ENCODE data around the gene UGT2A3. TPM values are rescaled to one million over a fixed set of nuclear protein-coding genes. Genes with fewer than 3 reads are reported as not detected.
A peak's percentile ranks its signal among the peaks of the same experiment; 100 is the strongest.

Gene UGT2A3
- total RNA-seq, 3 donors from 2014 or later, result under 0.01 TPM; not detected in 2

DNA sequence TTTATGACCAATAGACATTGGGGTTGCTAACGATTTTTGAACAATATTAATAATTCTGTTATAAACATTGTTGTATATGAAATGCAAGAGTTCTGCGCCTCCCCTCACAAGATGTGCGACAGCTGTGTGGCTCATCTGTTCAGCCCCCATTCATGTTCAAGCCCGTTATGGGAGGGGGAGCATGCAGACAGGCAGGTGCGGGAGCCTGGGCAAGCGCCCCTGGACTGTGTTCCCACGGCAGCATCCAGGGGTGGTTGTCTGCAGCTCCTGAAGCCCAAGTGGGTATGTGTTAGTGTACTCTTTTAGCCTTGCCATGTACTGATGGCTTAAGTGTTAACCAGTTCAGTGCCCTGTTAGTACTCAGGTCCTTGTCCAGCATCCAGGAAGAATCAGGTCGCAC lies 34.6 kb downstream of the UGT2A3 start:
- TF ChIP-seq POLR2AphosphoS5 (IDR thresholded peaks at IDR 0.05), result no peak
- TF ChIP-seq, protein P1, sequence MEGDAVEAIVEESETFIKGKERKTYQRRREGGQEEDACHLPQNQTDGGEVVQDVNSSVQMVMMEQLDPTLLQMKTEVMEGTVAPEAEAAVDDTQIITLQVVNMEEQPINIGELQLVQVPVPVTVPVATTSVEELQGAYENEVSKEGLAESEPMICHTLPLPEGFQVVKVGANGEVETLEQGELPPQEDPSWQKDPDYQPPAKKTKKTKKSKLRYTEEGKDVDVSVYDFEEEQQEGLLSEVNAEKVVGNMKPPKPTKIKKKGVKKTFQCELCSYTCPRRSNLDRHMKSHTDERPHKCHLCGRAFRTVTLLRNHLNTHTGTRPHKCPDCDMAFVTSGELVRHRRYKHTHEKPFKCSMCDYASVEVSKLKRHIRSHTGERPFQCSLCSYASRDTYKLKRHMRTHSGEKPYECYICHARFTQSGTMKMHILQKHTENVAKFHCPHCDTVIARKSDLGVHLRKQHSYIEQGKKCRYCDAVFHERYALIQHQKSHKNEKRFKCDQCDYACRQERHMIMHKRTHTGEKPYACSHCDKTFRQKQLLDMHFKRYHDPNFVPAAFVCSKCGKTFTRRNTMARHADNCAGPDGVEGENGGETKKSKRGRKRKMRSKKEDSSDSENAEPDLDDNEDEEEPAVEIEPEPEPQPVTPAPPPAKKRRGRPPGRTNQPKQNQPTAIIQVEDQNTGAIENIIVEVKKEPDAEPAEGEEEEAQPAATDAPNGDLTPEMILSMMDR (IDR thresholded peaks at IDR 0.05), result no peak
- no peak for TF ChIP-seq POLR2A (IDR thresholded peaks at IDR 0.05)
- H3K27ac ChIP-seq, result no peak overlapping the region
- H3K9me3 ChIP-seq, result no peaks in the 10 kb centered on the region
- no peak overlapping the region for H3K4me3 ChIP-seq
- intact Hi-C loops (cut with DNase I; ENCODE audit: low total_unique reads), result no loop called here
- H3K27me3 ChIP-seq, result no peaks in the 10 kb centered on the region
- no peaks in the 10 kb centered on the region for H3K36me3 ChIP-seq
- no peak for DNase-seq (ENCODE audit: low spot score in 2 of 2)
- H3K4me1 ChIP-seq, result no peaks in the 10 kb centered on the region

DNA sequence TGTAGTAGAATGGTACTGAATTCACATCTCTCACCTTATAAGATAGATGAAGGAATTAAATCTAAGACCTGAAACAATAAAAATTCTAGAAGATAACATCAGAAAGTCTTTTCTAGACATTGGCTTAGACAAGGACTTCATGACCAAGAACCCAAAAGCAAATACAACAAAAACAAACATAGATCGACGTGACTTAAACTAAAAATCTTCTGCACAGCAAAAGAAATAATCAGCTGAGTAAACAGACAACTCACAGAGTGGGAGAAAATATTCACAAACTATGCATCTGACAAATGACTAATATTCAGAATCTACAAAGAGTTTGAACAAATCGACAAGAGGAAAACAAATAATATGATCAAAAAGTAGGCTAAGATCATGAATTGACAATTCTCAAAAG lies 38.8 kb downstream of the UGT2A3 start:
- no peak for DNase-seq (ENCODE audit: low spot score in 2 of 2)
- H3K27ac ChIP-seq, result no peak overlapping the region
- no peaks in the 10 kb centered on the region for H3K27me3 ChIP-seq
- TF ChIP-seq, protein P1 (IDR thresholded peaks at IDR 0.05), result no peak
- TF ChIP-seq POLR2AphosphoS5 (IDR thresholded peaks at IDR 0.05) (no peak), POLR2A (IDR thresholded peaks at IDR 0.05) (no peak)
- H3K36me3 ChIP-seq, result no peaks in the 10 kb centered on the region
- no peaks in the 10 kb centered on the region for H3K9me3 ChIP-seq
- no peak overlapping the region for H3K4me3 ChIP-seq
- H3K4me1 ChIP-seq, result no peaks in the 10 kb centered on the region
- intact Hi-C loops (cut with DNase I; ENCODE audit: low total_unique reads), result no loop called here

DNA sequence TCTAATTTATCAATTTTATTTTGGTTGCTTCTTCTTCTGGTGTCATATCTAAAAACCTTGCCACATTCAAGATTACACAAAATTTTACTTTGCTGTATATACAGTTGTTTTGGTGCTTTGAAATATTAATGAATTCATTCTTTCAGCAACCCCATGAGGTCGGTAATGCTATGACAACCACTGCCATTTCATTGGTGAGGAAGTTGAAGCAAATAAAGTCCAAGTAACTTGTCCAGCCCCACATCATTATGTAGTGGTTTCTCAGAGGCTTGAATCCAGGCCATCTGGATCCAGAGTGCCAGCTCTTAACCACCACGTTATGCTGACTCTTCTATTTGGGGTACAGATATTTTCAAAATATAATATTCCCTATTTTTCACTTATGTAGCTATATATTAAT lies 42.2 kb downstream of the UGT2A3 start:
- no peak for DNase-seq (ENCODE audit: low spot score in 2 of 2)
- no peaks in the 10 kb centered on the region for H3K36me3 ChIP-seq
- intact Hi-C loops (cut with DNase I; ENCODE audit: low total_unique reads), result no loop called here
- TF ChIP-seq POLR2A (IDR thresholded peaks at IDR 0.05) (no peak), POLR2AphosphoS5 (IDR thresholded peaks at IDR 0.05) (no peak)
- TF ChIP-seq, protein P1 (IDR thresholded peaks at IDR 0.05), result no peak
- no peaks in the 10 kb centered on the region for H3K4me1 ChIP-seq
- no peak overlapping the region for H3K27ac ChIP-seq
- no peak overlapping the region for H3K4me3 ChIP-seq
- H3K27me3 ChIP-seq, result no peaks in the 10 kb centered on the region
- no peaks in the 10 kb centered on the region for H3K9me3 ChIP-seq

DNA sequence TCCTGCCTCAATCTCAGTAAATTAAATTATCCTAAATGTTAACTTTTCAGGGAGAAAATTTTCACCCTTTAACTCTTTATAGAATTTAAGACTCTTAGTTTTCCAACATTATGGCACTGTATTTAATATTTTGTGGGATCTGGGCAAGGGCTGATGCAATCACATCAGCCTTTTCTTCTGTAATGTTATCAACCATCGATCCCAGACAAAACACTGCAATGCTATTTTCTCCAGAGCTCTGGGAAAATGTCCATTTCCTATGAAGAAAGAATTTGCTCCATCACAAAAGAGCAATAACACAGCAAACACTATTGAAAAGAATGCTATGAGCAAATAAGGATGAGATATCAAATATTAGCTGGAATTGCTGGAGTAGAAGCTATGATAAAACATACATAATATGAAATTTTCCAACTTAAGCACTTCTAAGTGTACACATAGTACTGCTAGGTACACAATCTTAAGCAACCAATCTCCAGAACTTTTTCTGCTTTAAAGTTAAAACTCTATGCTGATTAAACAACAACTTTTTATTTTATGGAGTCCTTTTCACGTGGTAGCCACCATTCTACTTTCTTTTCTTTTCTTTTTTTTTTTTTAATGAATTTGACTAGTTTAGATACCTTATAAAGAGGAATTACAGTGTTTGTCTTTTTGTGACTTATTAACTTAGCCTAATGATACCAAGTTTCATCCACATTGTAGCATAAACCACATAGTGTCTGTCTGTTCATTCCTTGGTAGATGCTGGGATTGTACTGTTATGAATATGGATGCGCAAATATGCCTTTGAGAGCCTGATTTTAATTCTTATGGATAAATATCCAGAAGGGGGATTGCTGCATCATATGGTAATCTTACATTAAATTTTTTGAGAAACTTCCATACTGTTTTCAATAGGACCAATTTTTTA lies 43.6 kb downstream of the UGT2A3 start:
- intact Hi-C loops (cut with DNase I; ENCODE audit: low total_unique reads), result no loop called here
- TF ChIP-seq POLR2A (IDR thresholded peaks at IDR 0.05) (no peak), POLR2AphosphoS5 (IDR thresholded peaks at IDR 0.05) (no peak)
- TF ChIP-seq, protein P1 (IDR thresholded peaks at IDR 0.05), result no peak
- H3K4me1 ChIP-seq, result no peaks in the 10 kb centered on the region
- no peaks in the 10 kb centered on the region for H3K9me3 ChIP-seq
- no peak overlapping the region for H3K4me3 ChIP-seq
- DNase-seq (ENCODE audit: low spot score in 2 of 2), result no peak
- H3K27me3 ChIP-seq, result no peaks in the 10 kb centered on the region
- peak overlapping the region in 1 of 2 donors; percentile 83 for H3K27ac ChIP-seq
- H3K36me3 ChIP-seq, result no peaks in the 10 kb centered on the region

DNA sequence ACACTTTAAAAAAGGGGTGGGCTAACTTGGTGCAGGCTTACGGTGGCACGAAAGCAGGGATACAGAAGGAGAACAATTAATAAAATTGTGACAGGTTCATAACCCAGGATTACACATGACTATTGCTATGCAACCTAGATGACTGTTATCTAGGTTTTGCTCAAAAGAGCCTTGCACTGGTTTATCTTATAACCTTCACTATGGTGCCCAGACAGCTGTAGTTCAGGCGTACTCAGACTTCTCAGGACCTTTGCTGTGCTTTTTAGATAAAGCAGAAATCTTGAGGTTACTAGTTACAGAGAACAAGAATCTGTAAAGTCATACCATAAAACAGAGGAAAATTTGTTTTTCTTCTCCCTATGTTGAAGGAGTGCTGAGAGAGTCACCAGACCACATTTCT lies 44.4 kb downstream of the UGT2A3 start:
- TF ChIP-seq, protein P1 (IDR thresholded peaks at IDR 0.05), result no peak
- TF ChIP-seq POLR2AphosphoS5 (IDR thresholded peaks at IDR 0.05) (no peak), POLR2A (IDR thresholded peaks at IDR 0.05) (no peak)
- intact Hi-C loops (cut with DNase I; ENCODE audit: low total_unique reads), result no loop called here
- H3K27me3 ChIP-seq, result no peaks in the 10 kb centered on the region
- H3K9me3 ChIP-seq, result no peaks in the 10 kb centered on the region
- H3K27ac ChIP-seq, result peak overlapping the region; percentile 83 to 84
- DNase-seq (ENCODE audit: low spot score in 2 of 2), result no peak
- H3K4me1 ChIP-seq, result no peaks in the 10 kb centered on the region
- H3K4me3 ChIP-seq, result no peak overlapping the region
- no peaks in the 10 kb centered on the region for H3K36me3 ChIP-seq
